ENCODE results near the gene PRDM11.

Gene PRDM11

DNA sequence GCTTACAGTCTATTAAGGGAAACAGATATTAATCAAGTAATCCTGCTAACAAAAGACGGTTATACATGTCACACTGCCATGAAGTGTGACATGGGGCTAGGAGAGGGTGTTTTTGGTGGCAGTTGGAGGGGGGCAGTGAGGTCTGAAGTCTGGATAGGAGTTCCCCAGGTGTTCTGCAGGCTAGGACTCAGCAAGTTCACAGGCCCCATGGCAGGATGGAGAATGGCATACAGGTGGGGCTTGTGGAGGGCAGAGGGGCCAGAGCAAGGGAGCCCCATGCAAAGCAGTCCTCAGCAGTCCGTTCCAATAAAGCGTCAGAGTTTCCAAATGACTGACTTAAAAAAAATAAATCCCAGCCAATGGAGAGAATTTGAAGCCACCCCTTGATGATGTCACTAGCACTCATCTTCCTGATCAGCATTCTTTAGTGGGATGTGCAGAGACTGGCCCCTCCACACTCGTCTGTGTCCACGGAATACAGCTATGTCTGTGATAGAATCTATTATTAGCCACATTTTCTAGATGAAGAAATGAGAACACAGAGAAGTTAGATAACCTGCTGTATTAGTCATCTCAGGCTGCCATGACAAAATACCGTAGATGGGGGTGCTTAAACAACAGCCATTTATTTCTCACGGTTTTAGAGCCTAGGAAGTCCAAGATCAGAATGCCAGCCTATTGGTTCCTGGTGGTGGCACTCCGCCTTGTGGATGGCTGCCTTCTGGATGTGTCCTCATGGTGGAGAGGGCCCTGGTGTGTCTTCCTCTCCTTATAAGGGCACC, 32.6 kb downstream of the PRDM11 start:
- no peak for DNase-seq

DNA sequence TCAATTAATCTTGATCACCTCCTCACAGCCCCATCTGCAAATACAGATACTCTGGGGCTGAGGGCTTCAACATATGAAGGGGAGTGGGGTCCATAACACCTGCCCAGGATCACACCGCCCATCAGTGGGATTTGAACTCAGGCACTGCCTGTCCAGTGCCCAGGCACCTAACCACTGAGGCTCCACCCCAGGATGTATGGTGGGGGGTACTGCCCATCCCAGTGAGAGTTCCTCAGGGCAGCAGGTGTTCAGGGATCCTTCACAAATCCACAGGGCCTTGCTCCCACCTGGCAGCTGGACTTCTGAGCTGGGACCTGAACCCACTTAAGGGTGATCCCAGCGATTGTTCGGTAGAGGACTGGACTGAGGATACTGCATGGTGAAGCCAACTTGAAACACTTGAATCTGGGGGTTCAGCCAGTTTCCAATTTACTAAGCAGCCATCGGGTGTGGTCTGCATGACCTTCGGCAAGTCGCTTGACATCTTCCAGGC, 33.3 kb downstream of the PRDM11 start:
- no peak for DNase-seq

DNA sequence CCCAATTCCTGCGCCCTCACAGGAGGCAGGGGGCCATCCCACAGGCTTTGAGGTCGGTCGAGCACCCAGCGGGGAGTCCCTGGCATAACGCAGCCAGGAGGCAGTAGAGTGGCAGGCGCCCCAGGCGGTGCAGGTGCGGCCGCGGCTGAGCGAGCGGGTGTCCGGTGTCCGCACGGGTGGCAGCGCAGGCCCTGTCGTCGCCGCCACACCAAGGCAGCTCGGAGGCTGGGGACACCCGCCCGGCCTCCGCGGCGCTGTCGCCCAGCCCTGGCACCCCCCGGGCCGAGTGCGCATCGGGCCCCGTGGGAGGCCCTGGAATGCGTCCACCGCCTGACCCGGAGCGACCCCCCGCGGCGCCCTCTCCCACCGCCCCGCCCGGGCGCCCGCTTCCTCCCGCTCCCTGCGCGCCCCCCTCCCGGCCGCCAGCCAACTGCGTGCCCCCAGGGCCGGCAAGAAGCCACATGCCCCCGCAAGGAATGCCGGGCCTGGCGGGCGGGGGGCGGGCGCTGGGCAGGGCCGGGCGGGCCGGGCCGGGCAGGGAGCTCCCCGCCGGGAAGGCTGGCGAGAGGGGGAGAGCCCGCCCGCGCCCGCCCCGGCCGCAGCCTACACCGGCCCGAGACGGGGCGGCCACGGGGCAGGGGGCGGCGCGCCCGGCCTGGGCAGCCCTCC, 33.9 kb downstream of the PRDM11 start:
- peak; percentile 82 for DNase-seq

DNA sequence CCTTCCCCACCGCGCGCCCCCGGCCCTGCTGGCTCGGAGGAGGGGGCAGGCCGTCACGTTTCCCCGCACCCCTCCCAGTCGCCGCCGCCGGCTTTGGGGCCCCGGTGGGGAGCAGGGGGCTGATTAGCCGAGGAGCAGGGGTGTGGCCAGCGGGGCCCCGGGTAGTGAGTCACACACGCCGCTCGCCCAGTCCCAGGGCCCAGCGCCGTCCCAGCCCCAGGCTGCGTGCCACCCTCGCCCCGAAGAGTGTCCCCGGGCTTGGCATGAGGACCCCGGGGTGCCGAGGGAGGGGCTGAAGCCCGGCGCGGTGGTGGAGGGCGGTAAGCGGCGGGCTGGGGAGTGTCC, 34.4 kb downstream of the PRDM11 start:
- DNase-seq = no peak

DNA sequence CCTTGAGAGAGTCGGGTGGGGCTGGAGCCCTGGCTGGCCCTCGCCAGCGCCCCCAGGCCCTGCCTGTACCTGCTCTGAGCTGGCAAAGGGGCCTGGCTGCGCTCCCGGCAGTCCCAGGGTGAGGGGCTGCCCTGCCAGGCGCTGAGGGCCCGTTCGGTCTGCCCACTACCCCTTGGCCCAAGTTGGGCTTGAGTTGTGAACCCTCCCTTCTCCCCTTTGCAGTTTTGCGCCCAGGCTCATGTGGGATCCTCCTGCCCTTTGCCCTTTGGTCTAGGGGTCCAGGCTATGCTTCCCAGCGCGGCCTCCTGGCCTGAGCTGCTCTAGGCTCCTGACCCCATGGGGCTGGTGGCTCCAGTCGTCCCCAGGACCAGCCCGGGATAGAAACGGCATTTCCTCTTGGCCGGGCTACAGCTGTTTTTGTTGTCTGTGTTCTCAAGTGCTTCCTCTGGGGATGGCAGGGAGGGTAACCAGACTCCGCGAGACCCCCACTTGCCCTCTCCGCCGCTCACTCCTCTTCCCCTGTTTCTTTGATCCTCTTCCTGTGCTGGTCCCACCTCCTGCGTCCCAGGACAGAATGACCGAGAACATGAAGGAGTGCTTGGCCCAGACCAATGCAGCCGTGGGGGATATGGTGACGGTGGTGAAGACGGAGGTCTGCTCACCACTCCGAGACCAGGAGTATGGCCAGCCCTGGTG, 34.9 kb downstream of the PRDM11 start:
- no peak for DNase-seq

DNA sequence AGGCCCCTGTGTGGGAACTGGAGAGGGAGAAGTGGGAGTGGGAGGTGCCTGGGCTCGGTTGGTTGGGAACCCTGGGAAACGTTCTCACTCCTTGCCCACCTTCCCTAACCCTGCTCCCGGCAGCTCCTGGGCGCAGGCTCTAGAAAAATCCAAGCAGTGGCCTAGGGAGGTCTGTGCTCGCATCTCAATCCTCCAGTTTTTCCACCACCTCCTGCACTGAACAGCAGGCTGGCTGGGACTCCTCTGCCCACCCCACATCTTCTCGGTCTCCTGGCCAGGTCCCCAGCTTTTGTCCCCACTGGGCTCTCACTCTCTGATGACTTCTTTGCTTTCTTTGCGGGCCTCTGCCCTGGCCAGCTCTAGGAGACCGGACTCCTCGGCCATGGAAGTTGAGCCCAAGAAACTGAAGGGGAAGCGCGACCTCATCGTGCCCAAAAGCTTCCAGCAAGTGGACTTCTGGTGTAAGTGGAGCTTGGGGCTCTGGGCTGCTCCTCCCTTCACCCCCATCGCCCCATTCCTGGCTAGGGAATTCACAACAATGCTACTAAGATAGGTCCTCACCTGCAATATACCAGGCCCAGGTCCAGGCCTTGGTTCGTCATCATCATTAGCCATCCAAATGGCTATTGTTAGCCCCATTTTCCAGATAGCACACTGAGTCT, 35.6 kb downstream of the PRDM11 start:
- no peak for DNase-seq

DNA sequence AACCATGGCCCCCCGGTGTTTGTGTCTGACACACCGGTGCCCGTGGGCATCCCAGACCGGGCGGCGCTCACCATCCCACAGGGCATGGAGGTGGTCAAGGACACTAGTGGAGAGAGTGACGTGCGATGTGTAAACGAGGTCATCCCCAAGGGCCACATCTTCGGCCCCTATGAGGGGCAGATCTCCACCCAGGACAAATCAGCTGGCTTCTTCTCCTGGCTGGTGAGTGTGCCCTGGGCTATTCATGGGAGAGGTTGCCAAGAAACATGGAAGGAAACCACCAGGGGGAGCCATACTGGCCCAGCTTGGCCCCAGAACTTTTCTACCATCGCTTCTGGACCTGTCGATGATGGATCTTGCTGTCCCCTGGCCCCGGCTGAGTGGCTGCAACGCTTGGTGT, 36.5 kb downstream of the PRDM11 start:
- no peak for DNase-seq

DNA sequence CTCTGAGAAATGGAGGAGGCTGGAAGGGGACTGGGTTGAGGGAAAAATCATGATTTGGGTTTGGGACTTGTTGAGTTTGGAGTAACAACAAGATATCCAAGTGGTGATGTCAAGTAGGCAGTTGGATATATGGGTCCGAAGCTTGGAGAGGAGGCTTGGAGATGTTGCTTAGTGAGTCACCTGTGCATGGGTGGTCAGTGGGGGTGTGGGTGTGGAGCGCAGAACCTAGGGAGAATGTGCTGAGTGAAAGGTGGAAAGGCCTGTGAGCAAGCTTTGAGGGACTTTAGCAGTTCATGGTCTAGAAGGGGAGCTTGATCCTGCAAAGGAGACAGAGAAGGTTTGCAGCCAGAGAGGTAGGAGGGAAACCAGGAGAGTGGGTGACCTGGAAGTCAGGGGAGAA, 38.2 kb downstream of the PRDM11 start:
- no peak for DNase-seq

DNA sequence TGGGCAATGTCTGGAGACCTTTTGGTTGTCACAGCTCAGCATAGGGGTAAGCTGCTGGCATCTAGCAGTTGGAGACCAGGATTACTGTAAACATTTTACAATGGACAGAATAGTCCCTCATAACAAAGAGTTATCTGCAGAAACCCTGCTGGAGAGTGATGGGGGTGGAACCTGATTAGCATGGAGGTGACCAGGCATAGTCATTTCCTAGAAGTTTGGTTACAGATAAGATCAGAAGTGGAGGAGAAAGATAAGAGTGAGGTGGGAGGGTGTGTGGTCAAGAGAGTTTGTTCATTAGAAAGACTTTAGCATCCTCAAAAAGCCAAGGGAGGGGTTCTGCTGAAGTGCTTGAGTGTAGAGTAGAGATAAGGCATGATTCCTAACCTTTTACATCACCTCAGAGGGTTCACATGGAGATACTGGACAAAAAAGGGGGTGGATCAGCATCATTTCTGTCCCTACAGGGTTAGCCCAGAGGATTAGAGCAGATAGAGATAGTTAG, 38.8 kb downstream of the PRDM11 start:
- DNase-seq = no peak

DNA sequence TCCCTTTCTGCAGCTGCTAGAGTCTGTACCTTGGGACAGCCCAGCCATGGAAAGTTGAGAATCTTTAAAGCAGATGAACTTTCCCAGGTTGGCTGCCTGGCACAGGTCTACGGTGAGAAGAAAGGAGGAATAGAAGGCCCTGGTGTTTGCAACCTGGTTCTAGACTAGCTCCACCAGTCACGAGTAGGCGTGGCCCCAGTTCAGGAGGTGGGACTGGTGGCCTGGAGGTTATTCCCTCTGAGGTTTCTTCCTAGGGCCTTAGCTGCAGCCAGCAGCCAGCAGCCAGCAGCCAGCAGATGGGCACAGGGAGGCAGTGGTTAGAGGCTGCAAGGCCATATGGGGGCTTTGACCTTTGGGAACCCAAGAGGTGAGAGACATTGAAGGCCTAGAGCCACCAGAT, 40.9 kb downstream of the PRDM11 start:
- DNase-seq = no peak

DNA sequence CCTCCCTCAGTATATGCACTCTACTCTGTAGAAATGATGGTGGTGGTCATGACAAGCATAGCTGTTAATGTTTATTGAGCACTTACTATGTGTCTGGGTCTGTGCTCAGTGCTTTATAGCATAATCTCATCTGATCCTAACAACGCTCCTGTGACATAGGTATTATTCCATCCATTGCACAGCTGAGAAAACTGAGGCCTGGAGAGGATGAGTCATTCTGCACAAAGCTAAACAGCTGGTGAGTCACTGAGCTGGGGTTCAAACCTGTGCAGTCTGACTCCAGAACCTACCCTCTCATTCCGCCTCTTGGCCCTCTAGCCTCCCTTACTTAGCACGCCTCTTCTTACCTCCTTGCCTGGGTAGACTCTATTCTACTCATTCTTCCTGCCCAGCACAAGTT, 41.7 kb downstream of the PRDM11 start:
- no peak for DNase-seq

DNA sequence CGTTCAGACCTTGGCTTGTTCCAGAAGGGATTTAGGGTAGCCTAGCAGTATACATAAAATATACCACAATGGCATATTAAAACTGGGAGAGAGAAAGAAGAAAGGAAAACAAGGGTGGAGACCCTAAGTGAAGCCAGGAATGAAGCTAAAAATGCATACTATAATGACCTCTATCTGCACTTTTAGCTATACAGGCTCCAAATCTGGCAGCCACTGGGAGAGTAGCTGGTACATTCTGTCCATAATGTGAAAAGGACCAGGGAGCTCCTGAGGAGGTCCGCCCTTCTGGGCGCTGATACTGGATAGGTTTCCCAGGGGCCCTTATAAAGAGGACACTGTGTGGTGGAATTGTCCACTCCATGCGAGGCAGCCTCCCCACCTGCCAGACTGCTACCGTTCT, 42.8 kb downstream of the PRDM11 start:
- no peak for DNase-seq

DNA sequence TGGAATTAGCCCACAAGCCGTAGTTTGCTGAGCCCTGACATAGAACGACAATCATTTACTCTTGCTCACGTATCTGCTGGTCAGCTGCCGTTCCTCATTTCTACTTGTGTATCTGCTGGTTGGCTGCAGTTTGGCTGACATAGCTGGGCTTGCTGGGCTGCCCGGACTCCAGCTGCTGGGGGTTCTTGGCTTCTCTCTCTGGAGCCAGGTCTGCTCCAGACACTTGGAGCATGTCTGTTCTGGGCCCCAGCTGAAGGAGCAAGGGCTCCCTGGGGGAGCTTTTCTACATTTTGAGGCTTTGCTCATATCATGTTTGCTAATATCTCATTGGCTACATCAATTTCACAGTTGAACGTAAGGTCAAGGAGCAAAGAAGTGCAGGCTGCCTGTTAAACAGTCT, 47.3 kb downstream of the PRDM11 start:
- DNase-seq = no peak

DNA sequence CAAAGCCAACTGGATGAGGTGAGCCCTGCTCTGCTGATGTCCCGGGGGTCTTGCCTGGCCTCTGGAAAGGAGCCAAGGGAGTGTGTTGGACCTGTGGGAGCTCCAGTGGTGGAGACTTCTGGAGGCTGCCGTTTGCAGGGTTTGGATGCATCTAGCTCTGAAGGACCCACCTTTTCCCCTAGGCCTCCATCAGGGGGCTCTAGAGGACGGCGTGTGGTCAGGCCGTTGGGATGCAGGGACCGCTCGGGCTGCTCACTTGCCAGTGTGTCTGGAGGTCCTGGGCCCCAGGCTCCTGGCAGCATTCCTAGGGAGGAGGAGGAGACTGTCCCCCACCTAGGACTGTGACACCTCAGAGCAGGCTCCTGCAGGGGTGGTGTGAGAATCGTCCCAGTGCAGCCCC, 58.3 kb downstream of the PRDM11 start:
- DNase-seq = peak; percentile 41

DNA sequence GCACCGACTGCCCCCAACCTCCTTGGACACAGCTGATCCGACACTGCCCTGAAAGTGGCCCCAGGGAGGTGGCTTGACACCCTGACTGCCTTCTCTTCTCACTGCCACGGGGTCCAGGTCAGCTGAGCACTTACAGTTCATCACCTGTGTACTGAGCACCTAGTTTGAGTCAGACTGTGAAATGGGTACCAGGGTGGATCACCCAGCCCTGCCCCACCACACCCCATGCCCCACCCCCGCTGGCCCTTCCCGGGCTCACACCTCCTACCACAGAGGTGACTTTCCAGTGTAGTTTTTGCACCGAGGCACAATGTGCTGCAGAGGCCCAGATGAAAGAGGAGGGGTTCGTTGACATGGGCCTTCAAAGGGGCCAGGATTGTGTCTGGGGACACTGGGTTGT, 59.5 kb downstream of the PRDM11 start:
- DNase-seq = peak; percentile 34

DNA sequence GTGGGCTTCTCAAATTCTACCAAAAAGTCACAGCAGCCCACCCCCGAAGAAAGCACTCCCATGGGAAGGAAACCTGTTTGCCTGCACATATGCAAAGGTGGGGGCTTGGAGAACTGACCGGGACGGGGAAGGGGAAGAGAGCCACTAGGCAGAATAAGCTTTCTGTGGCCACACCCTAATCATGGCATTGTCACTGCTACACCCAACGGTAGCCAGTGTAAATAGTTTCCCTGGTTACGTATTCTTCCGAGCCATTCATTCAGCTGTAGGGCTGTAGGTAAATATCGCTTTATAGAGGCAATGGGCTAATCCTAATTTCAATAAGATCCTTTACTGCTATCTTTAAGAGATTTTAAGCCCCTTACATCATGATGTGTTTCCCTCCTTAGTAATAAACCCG, 61.7 kb downstream of the PRDM11 start:
- DNase-seq = peak; percentile 38

DNA sequence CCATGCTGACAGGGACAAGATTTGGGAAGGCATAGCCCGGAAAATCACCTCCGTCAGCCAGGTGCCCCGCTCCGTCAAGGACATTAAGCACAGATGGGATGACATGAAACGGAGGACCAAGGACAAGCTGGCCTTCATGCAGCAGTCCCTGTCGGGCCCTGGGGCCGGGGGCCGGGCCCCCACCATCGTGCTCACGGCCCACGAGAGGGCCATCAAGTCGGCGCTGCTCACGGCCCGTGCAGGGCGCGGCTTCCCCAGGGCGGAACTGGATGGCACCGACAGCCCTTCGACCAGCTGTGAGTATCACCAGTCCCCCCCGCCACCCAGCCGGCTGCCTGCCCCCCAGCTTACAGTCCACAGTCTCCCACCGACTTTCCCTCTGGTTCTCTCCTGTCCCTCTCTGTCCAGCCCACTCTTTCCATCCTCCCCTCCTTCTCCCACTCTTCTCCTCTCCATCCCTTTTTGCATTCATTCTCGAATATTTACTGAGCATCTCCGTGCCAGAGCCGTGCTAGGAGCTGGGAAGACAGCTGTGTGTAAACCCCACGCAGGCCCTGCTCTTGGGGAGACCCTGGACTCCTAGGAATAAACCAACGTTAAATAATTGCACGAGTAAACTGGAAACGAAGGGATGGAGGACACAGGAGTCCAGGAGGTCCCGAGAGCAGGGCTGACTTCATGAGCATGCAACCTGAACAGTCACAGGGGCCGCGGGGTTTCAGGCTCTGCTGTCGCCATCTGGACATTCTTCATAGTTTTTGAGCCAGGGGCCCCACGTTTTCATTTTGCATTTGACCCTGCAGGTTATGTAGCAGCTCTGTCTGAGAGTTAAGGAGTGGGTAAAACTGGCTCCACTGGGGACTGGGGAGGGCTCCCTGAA, 62.8 kb downstream of the PRDM11 start:
- no peak for DNase-seq

DNA sequence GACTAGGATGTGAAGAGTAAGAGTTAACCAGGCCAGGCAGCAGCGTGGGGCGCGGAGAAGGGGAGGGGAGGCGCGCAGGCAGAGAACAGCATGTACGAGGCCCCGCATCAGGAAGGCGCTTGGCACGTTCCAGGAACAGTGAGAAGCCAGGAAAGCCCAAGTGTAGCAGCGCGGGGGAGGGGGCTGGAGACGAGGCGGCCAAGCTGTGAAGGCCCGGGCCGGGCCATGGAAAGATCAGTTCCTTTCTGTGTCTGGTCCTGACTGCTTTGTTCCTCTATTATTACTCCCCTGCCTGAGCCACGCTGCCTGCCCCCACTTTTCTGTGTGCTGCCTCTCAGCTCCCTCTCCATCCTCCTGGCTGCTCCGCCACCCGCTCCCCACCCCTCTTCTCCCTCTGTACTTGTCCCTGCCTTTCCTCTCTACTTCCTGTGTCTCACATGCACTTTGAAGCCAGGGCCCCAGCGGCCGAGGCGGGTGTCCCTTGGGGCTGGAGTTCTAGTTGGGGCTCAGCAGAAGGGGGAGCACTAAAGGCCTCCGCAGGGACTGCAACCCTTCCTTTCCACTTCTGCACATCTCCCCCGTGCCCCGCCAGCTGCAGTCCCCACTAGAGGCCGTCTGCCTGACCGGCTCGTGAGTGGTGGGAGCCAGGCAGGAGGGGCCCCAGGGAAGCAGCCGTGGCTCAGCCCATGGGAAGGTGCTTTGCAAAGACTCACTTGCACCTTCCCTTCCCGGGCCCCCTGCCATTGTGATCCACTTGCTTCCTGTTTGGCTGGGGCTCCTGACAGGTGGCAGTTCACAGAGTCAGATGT, 63.7 kb downstream of the PRDM11 start:
- peak; percentile 95 for DNase-seq

DNA sequence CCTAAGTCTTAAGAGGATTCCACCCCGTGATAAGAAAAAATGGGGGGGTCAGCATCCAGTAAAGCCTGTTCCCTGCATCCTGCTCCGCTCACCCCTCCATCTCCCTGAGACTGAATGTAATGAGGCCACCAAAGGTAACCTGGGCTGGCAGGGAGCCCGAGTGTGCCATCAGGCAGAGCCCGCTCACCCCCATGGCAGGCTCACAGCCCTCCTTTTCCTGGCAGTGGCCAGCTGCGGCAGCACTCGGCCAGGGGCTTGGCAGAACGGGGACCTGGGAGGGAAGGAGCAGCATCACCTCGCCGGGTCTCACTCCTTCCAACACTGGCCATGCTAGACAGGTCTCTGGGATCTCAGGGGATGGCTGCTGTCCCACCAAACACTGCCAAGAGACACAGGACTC, 64.4 kb downstream of the PRDM11 start:
- DNase-seq = no peak

DNA sequence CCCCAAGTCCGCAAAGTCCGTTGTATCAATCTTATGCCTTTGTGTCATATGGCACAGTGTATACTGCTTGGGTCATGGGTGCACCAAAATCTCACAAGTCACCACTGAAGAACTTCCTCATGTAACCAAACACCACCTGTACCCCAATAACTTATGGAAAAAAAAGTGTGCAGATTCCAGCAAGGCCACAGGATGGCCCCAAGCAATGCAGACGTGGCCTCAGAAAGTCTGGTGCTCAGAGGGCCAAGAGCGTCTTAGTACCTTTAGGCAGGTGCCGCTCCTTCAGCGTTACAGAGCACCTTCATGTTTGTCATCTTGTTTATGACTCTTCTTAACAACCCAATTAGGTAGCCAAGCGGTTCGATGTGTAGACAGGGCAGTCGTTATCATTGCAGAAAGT, 65.3 kb downstream of the PRDM11 start:
- DNase-seq = no peak

DNA sequence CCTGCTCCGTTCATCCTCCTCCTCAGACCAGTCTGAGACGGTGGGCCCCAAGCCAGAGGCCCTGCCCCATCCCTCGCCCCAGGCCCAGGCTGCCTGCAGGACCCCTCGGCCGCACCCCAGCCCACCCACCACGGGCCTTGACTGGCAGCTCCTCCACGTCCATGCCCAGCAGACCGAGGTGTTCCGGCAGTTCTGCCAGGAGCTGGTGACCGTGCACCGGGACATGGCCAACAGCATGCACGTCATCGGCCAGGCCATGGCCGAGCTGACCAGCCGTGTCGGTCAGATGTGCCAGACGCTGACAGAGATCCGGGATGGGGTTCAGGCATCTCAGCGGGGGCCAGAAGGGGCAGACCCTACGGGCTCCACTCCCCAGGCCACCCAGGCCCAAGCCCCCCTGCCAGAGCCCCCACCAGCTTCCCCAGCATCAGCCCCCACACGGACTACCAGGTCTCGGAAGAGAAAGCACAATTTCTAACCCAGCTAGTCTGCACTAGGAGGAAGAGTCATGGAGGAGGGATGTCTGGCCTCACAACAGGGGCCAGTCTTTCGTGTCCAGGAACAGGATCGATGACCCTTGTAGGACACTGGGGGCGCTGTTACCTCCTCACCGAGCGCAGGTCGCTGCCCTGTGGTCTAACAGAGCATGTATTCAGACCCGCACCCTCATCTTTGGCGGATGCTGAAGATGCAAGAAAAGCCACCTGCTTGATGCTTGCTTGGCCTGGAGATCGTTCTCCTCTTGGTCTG, 66.3 kb downstream of the PRDM11 start:
- DNase-seq = no peak

Measured in right forelimb (tissue), 1 donor.